ENCODE measurements around the gene TXNDC11.

TXNDC11 gene

DNA sequence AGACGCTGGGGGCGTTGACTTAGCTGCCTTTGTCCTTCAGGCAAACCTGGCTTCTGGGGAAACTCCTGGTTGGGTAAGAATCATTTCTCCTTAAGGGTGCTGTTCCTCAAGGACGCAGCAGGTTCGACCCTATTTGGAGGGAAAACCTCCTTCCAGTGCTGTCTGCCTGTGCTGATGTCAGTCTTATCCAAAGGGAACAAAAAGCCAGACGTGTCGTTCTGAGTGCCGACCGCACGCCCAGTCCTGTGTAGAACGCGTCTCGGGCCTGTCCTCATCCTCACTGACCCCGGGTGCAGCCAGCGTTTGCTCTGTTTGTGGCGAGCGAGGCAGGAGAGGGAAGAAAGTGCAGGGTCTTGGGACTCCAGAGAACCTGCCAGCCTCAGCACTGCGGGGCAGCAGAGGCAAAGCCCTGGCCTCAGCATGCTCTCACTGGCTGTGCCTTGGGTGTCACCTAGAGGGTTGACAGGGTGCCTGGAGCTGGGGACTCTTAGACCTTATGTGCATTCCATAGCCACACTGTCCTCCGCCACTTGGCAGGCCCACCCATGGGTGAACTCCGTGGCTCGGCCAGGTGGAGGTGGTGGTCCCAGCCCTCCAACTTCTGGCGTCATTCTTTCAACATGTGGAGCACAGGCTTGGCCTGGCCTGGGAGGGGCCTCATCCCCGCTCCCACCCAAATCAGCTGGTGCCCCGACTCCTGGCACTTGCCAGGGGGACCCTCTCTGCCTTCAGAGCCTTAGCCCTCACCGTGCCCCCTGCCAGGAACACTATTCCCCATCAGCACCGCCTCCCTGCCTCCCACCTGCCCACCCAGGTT is 68.4 kb downstream of the TXNDC11 start:
- no peak for DNase-seq (ENCODE audit: low spot score)

DNA sequence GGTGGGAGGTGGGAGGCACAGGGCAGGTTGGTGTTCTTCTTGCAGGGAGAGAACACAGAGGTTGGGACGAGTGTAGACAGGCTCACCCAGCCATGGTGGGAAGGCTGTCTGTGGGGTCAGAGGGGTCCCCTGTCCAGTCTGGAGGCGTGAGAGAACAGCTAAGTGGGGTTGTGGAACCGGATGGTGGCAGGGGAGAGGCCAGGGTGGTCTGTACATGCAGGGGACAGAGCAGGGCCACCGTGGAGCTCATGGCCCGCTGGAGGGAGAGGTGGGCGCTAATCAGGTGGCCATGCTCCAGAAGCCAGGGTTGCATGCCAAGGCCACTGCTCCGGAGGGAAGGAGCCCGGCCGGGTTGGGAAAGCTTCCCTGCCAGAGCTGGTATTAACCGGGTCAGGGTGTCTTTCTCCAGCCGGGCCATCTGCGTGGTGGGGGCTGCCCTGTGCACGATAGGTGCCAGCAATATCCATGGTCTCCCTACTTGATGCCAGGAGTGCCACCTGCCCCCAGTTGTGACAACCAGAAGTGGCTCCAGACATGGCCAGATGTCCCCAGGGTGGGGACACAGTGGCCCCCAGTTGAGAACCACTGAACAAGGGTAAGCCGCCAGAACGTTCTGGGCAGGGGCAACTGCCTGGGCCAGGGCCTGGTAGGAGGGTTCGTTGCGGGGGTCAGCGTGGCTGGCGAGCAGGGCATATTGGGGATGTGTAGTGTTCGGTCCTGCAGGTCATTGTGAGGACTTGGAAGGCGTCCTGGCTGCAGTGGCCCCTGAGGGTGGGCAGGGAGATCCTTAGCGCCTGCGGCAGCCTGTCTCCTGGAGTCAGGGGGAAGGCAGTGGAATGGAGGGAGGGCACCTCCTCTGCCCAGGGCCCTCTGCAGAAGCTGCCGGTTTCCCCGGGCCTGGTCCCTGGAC is 69.3 kb downstream of the TXNDC11 start:
- DNase-seq (ENCODE audit: low spot score), result no peak

DNA sequence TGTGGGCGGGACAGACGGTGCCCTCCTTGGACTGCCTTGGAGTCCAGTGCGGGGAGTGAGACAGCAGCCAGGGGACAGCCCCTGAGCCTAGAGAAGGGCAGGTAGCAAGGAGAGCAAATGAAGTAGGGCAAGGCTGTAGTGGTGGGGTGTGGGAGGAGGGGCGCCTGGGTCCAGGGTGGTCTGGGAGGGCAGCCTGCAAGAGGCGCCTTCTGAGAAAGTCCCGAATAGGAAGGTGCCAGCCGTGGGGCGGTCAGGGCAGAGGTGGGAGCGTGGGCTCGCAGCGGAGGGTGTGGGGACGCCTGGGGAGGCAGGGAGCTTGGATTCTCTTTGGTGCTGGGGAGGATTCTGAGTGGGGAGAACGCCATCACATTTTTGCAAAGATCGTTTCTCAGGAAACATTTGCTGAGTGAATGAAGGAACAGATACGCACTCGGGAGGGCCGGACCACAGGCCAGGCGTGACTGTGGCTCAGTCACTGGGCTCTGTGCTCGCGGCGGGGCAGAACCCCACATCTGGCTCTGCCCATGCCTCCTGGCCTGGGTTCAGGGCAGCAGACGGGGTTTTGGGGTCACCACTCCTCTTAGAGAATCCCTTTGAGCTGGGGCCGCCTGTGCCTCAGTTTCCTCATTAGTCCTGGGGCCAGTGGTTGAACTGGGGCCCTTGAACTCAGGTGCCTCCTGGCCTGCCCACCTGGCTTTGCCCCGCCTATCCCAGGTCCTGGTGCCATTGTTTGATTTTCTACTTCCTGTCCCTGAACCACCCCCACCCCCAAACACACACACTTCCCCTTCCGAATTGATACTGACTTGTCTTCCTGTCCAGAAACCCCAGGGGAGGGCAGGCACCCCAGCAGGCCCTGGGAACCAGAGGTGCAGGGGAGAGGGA is 70.2 kb downstream of the TXNDC11 start:
- DNase-seq (ENCODE audit: low spot score), result no peak

DNA sequence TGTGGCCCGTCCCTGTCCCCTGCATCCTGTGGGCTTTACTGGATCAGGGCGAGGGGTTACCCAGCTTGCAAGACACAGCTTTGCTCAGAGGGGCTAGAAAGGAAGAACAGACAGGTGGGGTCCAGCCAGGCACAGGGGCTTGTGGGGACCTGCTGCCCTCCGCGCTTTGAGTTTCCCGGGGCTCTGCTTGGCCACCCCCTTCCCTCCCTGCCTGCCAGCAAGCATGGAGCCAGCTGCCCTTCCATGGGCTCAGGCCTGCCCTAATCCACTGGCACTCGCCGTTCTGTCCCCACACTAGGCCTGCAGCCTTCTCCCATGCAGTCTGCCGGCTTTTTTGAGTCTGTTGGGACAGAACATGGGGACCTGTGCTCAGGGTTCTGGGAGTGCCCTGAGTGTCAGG is 71.0 kb downstream of the TXNDC11 start:
- DNase-seq (ENCODE audit: low spot score), result no peak

DNA sequence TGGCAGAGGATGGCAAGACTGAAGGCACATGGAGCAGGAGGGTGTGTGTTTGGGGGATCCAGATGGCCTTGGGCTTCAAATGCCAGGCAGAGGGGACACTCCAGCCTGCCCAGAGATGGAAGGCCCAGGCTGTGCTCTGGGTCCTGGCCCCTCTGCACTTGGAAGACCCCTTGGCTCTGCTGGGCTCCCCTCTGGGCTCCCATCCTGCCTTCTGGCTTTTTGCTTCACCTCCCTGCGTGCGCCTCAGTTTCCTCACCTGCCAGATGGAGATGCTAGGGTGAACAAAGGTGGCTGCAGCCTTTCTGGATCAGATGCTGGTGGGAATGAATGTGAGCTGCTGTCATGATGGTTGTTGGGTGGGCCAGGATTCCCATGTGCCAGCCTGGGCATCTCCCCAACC is 71.4 kb downstream of the TXNDC11 start:
- DNase-seq (ENCODE audit: low spot score), result no peak

DNA sequence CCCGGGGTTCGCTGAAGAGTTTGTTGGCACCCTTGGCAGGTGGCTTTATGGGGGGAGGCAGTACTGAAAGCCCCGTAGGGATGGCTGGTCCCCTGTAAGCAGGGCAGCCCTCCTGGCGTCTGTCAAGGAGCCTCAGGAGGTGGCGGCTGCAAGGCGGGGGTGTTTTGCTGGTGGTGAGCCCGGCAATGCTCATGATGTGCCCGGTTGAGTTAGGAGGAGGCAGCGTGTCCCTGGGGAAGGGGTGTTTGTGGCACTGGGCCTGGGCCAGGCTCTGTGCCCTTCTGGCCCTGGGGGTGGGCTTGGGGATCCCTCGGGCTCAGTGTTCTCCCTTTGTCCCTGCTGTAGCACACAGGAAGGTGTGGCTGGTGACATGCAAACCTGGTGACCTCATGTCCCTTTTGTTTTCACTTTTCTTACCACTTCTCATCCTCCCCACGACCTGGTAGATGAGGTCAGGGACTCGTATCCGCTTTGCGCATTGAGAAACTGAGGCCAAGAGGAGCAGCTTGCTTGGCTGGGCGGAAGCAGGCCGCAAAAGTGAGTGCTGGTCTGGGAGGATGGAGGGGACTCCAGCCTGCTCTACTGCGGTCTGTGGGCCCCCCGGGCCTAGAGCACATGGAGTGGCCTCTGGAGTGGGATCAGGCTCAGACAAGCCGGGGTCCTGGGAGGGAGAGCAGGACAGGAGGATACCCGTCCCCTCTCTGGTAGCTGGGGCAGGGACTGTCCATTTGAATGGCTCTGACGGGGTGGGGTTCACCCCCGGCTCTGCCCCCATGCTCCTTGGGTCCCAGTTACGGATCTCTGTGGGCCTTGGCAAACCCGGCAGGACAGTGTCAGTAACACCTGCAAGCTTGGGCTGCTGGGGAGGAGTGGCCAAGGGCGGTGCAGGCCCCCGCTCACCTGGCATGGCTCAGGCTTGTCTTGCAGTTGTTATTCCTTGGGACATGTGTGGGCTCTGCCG is 72.2 kb downstream of the TXNDC11 start:
- DNase-seq (ENCODE audit: low spot score), result no peak

DNA sequence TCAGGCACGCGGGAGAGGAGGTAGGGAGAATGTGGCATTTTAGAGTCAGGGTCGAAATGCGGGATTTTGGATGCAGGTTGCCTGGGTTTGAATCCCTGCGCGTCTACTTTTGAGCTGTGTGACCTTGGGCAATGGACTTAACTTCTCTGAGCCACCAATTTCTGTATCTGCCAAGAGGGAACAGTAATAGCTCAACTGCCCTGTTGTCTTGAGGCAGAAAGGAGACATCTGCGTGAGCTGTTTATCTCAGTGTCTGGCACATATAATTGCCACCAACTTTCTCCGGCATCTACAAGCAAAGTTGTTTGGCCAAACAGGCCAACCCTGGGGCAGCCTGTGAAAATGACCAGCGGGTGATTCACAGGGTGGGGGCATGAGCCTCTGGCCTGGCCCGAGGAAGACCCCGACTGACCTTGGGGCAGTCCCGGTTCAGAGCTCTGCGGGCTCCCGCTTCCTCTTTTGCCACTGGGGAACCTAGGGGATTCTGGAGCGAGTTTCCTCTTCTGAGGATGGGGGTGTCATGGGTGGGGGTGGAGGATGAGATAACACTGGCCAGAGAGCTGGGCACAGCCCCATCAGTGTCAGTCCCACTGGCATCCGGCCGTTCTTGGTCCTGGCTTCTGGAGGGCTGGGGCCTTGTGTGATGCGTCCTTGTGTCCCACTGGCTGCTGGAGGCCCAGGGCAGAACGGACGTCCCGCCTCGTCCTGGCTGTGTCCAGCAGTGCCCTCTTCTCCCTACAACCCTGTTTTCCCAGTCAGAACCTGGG is 73.1 kb downstream of the TXNDC11 start:
- no peak for DNase-seq (ENCODE audit: low spot score)

DNA sequence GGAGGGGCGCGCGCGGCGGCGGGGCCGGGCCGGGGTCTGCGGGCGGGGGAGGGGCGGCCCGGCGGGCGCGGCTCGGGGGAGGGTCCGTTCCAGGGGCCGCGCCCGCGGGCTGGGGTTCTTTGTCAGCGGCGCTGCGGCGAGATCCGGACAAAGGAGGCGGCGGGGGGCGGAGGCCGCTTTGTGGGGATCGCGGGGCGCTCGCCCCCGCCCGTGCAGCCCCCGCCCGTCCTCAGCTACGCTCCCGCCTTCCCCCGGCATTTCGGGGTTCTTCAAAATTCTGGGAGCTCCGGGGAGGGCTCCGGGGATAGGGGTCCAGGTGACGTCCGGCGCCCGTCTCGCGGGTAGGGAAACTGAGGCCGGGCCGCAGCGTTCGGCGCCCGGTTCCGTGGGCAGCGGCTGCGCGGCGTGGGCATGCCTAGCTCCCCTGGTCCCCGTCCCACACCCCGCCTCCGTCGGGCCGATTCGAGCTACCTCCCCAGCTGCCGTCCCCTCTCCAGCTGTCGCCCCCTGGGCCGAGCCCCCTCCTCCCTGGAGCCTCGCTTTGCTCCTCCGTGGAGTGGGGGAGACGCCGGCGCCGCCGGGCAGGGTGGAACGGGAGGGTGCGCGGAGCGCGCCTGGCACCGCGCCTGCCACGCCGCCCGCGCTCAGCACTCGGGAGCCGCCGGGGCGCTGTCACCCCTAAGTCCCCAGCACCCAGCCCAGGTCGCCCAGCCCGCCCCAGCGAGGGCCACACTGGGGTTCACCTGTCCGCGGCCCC is 73.9 kb downstream of the TXNDC11 start:
- DNase-seq (ENCODE audit: low spot score), result no peak

DNA sequence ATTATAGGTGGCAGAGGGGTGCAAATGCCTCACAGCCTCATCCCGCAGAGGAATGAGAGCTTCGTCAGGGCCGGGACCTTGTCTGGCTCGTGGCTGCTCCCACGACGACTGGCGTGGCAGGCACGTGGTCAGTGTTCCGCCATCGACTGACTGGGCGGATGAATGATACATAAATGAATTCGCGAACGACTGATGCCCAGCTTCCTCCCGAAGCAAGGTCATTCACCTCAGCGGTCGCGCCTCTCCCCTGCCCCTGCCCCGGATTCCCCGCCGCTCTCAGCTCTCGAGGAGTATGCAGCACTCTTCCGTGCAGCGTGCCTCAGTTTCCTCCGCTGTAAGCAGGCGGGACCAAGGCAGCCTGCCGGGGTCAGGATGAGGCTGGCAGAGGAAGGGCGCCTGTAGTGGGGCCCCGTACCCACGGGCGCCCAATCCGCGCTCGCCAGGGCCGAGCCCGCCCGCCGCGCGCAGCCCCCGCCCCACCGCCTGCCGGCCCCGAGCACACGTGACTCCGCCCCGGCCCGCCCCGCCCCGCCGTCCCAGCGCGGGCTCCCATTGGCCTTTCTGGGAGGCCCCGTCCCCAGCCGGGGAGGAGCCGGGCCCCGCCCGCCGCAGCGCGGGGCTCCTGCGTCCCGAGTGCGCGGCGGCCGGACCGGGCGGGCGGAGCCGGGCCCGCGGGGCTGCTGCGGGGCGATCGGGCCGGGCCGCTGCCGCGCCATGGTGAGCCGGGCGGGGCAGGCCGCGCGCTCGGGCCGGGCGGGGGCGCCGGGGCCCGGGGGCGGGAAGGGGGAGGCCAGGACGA is 74.6 kb downstream of the TXNDC11 start, which contains the start of gene SNN:
Gene SNN, plus strand, starts transcription at position 632 of the 799 bp plus-strand sequence. CDS start 7,605 bp downstream, outside the sequence.
- peak; percentile 99 for DNase-seq (ENCODE audit: low spot score)

DNA sequence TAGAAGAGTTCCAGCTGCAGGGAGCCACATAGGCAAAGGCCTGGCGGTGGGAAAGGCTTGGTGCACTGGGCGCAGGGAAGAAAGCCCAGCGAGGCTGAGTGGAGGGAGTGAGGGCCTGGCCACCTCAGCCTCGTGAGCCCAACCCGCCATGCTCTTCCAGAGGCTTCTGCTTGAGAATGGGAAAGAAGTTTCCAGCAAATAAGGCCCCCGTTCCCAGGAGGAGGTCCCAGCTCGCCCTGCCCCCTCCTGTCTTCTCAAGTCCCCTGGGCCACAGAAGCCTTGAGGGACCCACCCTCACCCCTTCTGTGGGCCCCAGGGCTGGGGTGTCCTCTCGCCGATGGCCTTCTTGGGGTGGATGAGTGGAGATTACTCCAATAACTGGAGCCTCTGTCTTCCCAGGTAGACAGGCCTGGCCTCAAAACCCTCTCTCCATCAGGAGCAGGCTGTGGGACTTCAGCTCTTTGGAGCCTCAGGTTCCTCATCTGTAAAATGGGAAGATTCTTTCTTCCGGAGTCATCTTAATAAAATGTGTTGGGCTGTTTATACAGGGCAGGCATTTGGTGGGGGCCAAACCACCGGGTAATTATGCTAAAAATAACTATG is 75.3 kb downstream of the TXNDC11 start:
- DNase-seq (ENCODE audit: low spot score), result no peak

DNA sequence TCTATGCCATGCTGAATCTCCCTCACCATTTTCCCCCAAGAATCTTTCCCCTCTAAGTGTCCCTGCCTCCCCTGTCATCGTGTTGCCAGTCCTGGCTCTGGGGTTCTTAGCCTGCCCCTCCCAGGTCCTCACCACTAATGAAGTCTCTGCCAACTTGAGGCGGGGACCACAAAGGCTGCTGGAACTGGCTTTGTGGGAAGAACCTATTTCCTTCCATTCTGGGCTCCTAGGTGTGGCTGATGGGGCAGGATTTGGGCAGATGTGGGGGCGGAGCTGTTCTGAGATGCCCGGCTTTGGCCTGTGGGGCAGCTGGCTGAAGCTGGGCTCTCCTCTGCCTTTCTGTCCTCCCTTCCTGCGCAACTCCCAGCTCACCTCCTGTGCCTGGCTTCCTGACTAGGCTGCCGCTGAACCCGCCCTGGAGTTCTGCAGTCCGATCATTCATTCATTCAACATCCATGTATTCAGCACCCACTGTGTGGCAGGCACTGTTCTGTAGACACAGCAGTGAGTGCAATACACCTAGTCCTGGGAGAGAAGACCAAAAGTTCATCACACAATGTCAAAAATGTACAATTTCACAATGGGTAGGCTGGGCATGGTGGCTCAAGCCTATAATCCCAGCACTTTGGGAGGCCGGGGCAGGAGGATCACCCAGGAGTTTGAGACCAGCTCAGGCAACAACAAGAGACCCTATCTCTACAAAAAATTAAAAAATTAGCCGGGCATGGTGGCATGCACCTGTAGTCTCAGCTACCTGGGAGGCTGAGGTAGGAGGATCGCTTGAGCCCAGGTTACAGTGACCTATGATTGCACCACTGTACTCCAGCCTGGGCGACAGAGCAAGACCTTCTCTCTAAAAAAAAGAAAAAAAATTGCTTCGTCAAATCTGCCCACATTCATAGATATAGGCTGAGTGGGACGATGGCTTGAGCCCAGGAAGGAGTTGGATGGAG is 76.3 kb downstream of the TXNDC11 start:
- no peak for DNase-seq (ENCODE audit: low spot score)

DNA sequence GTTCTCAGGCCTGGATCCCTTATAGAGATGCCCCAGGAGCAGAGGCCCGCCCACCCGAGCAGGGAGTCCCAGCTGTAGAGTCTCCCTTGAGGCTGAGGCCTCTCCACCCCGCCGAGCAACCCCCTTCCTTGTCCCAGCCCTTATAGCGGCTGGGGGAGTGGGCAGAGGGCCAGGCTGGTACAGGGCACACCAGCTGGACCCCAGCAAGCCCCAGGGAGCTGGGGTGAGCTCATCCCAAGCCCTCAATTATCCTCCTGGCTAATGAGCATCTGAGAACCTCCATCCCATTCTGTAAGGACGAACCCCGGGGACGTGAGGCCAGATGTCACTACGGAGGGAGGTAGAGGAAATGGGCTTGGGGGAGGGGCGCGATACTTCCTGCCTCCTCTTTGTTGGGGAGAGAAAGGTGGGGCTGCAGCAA is 77.6 kb downstream of the TXNDC11 start:
- no peak for DNase-seq (ENCODE audit: low spot score)

DNA sequence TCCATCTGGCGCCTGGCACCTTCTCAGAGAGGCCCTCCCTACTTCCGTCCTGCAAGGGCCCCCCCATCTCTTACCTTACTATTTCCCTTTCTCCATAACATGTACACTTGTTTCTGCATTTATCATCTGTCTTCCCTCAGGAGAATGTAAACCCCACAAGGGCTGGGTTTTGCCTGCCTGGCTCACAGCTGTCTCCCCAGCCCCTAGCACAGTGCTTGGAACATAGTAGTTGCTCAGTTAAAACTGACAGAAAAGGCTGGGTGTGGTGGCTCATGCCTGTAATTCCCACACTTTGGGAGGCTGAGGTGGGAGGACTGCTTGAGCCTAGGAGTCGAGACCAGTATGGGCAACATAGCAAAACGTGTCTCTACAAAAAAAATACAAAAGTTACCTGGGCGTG is 80.1 kb downstream of the TXNDC11 start:
- no peak for DNase-seq (ENCODE audit: low spot score)

DNA sequence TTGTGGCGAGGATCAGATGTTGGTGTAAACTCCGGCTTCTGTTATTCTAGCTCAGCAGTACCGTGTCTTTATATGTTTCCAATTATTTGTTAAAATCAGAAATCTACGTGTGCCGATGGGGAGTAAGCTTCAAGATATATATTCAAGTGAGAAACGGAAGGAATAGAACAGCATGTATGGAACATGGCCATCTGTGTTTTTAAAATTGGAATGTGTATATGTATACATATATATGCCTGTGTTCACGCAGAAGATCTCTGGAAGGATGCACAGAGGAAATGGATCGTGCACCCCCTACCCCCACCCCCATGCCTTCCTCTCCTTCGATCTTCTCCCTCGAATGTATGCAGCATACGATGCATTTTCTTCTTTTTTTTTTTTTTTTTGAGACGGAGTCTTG is 82.1 kb downstream of the TXNDC11 start:
- DNase-seq (ENCODE audit: low spot score), result no peak

DNA sequence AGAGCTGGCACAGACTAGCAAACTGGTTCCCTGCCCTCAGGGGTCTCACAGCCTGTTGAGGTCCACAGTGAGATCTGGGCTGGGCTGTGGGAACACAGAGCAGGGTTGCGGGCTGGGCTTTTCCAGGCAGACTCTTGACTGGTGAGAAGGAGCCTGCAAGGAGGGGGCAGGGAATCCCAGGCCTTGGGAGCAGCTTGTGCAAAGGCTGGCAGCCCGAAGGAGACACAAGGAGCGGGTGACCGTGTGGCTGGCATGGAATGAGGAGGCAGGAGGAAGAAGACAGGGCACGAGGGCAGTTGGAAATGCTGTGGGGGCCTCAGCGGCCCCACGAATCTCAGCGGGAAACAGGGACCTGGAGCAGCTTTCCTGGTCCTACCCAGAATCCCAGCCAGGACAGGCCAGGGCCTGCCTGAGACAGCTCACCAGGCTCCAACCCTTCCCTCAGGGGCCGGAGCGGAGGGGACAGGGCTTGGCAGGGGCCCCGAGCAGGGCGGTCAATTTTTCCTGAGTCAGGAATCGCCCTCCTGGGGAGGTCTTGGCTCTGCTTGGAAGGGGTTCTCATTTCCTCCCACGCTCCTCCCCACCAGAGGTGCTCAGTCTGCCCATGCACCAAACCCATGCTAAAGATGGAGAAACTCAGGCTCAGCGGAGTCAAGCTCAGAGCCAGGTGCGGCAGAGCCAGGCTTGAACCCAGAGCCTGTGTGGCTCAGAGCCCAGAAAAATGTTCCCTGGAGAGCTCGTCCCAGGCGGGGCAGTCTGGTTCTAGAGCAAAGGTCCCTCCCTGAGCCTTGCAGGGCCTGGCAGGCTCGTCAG is 83.6 kb downstream of the TXNDC11 start:
- peak; percentile 39 for DNase-seq (ENCODE audit: low spot score)

DNA sequence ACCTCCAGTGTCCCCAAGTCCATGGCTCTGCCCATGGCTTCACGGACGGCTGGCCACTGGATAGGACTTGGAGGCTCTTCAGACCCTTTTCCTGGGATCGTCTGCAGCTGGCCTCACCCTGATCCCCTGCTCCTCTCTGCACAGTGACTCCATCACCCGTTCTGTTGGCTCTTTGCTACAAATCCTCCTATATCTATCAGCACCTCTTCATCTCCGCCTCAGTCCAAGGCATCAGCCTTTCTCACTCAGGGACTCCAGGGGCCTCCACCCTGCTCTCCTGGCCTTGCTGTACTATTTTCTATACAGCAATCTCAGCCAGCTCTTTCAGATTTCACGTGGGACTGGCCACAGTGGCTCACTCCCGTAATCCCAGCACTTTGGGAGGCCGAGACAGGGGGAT is 85.1 kb downstream of the TXNDC11 start:
- DNase-seq (ENCODE audit: low spot score), result no peak
